MCF 10A (cell line): ENCODE data around the gene FAM170B. TPM values are rescaled to one million over a fixed set of nuclear protein-coding genes. Genes with fewer than 3 reads are reported as not detected.

Source experiments
- BruUV-seq: library from RNA; stranded (reverse); fragments of 400-500 nt; replicated peaks from 2 replicates; lab custom pipeline; 2021; lab: Mats Ljungman, UMichigan
- CTCF ChIA-PET: fragments of 300-600 bp; sonication (Branson Sonifier 250); formaldehyde crosslinking; extraction: SDS; loops from one replicate; lab custom pipeline; 2021; ENCODE audit warnings: antibody characterized with exemption, inconsistent platforms; lab: Yijun Ruan, JAX
- POLR2A ChIA-PET: fragments of 300-600, 350-650 bp; sonication (Branson Sonifier 250); formaldehyde crosslinking; extraction: SDS; loops from one replicate; lab custom pipeline; 2020; ENCODE audit warnings: antibody characterized with exemption, inconsistent platforms; lab: Yijun Ruan, JAX
- DNase-seq: peaks from one replicate; pipeline ENCODE4 v3.0.0-alpha.2; 2018; ENCODE audit not compliant: unreplicated experiment
- H3K27ac Mint-ChIP-seq: one replicate; pipeline ENCODE4 v1.8.0; 2022; ENCODE audit warnings: mild to moderate bottlenecking, low read depth, mixed read lengths; ENCODE audit not compliant: unreplicated experiment
- H3K27me3 Mint-ChIP-seq: one replicate; pipeline ENCODE4 v1.8.0; 2022; ENCODE audit warnings: mixed read lengths; ENCODE audit not compliant: insufficient read depth, unreplicated experiment
- H3K36me3 Mint-ChIP-seq: one replicate; pipeline ENCODE4 v1.8.0; 2022; ENCODE audit warnings: mild to moderate bottlenecking, moderate library complexity, mixed read lengths; ENCODE audit not compliant: insufficient read depth, unreplicated experiment
- H3K4me1 Mint-ChIP-seq: one replicate; pipeline ENCODE4 v1.8.0; 2022; ENCODE audit warnings: mixed read lengths; ENCODE audit not compliant: insufficient read depth, unreplicated experiment
- H3K4me3 Mint-ChIP-seq: one replicate; pipeline ENCODE4 v1.8.0; 2022; ENCODE audit warnings: mild to moderate bottlenecking, moderate library complexity, mixed read lengths; ENCODE audit not compliant: unreplicated experiment
- H3K9me3 Mint-ChIP-seq: one replicate; pipeline ENCODE4 v1.8.0; 2022; ENCODE audit warnings: mixed read lengths; ENCODE audit not compliant: unreplicated experiment
- intact Hi-C: fragments of 100-400 bp; cut with micrococcal nuclease; formaldehyde crosslinking; loops from 2 replicates; pipeline ENCODE4 v1.14.1; 2022
- total RNA-seq: library from RNA; stranded (reverse); gene quantifications from 2 replicates; pipeline ENCODE4 v1.2.3, GENCODE V29; 2022
- TF ChIP-seq, protein P1 (sequence below): fragments of 200-600 bp; IDR thresholded peaks from one replicate; pipeline ENCODE4 v1.8.0; 2022; ENCODE audit warnings: antibody characterized with exemption, mild to moderate bottlenecking; ENCODE audit not compliant: unreplicated experiment

The FAM170B gene
- total RNA-seq, 1 experiment from 2014 or later = not detected

DNA sequence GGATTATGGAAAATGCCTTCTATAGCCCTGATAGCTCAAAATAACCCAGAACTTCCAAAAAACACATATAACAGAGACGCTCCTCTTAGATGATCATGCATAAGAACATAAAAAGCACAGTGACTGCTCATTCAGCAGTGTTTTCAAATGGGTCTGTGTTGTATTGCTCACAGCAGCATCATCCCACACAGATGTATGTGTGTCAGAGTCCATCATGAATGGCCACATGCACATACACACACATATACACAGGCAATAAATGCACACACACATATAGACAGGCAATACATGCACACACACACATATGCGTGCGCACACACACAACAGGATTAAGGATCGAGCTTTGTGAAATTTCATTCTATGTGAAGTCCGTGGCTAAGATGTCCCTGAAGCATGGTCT lies 28.2 kb upstream of the FAM170B start:
- ChIA-PET POLR2A (no interaction called here), CTCF (interaction anchor here (0.6 to 4.4 kb wide), 29 partner anchors 9 to 1076 kb away, joined by 3 to 44 read pairs (median 4); partner anchors contain the start of gene TMEM273)
- Mint-ChIP-seq H3K27ac (no peak overlapping the region), H3K4me1 (peaks cover 6% of the 10 kb centered on the region), H3K36me3 (no peaks in the 10 kb centered on the region), H3K9me3 (no peaks in the 10 kb centered on the region), H3K27me3 (peaks cover 43% of the 10 kb centered on the region), H3K4me3 (no peak overlapping the region)
- intact Hi-C loops = no loop called here
- no TSS peak for BruUV-seq
- TF ChIP-seq, protein P1, sequence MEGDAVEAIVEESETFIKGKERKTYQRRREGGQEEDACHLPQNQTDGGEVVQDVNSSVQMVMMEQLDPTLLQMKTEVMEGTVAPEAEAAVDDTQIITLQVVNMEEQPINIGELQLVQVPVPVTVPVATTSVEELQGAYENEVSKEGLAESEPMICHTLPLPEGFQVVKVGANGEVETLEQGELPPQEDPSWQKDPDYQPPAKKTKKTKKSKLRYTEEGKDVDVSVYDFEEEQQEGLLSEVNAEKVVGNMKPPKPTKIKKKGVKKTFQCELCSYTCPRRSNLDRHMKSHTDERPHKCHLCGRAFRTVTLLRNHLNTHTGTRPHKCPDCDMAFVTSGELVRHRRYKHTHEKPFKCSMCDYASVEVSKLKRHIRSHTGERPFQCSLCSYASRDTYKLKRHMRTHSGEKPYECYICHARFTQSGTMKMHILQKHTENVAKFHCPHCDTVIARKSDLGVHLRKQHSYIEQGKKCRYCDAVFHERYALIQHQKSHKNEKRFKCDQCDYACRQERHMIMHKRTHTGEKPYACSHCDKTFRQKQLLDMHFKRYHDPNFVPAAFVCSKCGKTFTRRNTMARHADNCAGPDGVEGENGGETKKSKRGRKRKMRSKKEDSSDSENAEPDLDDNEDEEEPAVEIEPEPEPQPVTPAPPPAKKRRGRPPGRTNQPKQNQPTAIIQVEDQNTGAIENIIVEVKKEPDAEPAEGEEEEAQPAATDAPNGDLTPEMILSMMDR = no peak
- DNase-seq = no peak

DNA sequence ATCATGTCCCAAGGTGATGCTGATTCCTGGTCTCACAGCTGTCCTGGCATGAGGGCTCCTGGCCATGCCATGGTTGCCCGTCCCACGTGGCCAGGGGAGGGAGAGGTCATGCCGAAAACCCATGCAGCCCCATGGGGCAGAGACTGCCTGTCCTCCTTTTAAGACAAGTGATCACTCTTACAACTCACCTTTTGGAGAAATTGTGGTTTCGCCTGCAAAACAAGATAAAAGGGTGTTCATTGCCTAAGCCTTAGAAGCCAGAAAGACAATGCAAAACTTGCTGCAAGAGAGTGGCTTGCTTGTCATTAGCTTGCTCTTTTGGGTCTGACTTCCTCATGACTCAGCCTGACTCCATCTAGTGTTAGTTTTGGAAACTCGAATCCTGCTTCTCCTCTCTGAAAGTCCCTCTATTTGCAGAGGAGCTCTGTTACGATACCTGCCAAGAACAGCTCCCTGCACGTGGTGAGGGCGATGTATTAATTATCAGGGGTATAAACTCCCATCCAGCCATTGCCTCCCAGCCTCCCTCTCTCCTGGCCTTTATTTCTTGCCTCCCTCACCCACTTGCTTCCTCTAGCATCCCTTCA lies 27.7 kb upstream of the FAM170B start:
- Mint-ChIP-seq H3K27ac (no peak overlapping the region), H3K27me3 (peaks cover 48% of the 10 kb centered on the region), H3K4me1 (peaks cover 6% of the 10 kb centered on the region), H3K36me3 (no peaks in the 10 kb centered on the region), H3K4me3 (no peak overlapping the region), H3K9me3 (no peaks in the 10 kb centered on the region)
- DNase-seq = peak; percentile 55
- ChIA-PET CTCF (interaction anchor here (0.5 to 4.4 kb wide), 30 partner anchors 9 to 1076 kb away, joined by 3 to 44 read pairs (median 4); partner anchors contain the start of gene TMEM273), POLR2A (interaction anchor here (0.6 kb wide), 1 partner anchor 12 kb away, joined by 3 read pairs; no protein-coding TSS in a partner anchor)
- TF ChIP-seq, protein P1 = no peak
- intact Hi-C loops = loop anchor here (1.0 to 2.0 kb wide), 3 partner anchors 180 to 503 kb away; no protein-coding TSS in a partner anchor
- no TSS peak for BruUV-seq

DNA sequence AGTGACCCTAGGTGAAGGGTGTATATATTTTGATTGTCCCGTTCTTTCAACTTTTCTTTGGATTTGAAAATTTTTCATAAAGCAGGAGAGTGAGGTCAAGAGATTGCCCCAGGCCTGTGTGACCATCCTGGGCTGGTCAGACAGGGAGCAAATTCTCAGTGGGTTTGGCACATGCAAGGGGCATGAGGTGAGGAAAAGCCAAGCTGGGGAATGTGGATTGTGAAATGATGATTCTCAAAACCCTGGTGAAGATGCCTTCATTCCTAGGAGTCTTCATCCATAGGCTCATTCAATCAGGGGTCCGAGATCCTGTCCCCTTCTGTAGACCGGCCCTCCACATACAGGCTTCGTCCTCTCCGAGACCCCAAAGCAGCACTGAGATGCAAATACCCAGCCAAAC lies 27.0 kb upstream of the FAM170B start:
- no TSS peak for BruUV-seq
- intact Hi-C loops = loop anchor here (1.0 to 2.0 kb wide), 3 partner anchors 180 to 502 kb away; no protein-coding TSS in a partner anchor
- ChIA-PET CTCF (interaction anchor here (1.1 to 4.4 kb wide), 10 partner anchors 10 to 505 kb away, joined by 3 to 44 read pairs (median 6); no protein-coding TSS in a partner anchor), POLR2A (no interaction called here)
- Mint-ChIP-seq H3K4me3 (no peak overlapping the region), H3K27ac (no peak overlapping the region), H3K36me3 (no peaks in the 10 kb centered on the region), H3K9me3 (no peaks in the 10 kb centered on the region), H3K4me1 (peaks cover 6% of the 10 kb centered on the region), H3K27me3 (peaks cover 55% of the 10 kb centered on the region)
- TF ChIP-seq, protein P1 = no peak
- no peak for DNase-seq

DNA sequence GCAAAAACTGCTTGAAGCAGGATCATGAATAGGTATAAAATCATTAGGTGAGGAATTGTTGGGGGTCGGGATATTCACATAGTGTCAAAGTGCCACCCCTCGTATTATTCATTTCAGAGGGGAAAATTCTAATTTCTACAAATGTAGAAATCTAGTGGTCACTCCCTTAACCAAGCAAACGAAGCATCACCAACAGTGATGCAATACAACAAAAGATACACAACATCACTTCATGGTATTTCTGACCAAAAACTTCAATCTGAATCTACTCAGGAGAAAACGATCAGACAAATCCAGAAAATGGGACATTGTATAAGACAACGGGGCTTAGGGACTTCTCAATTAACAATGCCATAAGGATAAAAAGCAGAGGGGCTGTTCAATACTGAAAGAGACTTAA lies 26.3 kb upstream of the FAM170B start:
- ChIA-PET CTCF (interaction anchor here (0.7 to 1.2 kb wide), 2 partner anchors 8 to 15 kb away, joined by 3 read pairs; no protein-coding TSS in a partner anchor), POLR2A (no interaction called here)
- TF ChIP-seq, protein P1 = no peak
- no peaks in the 10 kb centered on the region for H3K9me3 Mint-ChIP-seq
- intact Hi-C loops = loop anchor here (2.0 kb wide), 2 partner anchors 275 to 501 kb away; no protein-coding TSS in a partner anchor
- H3K36me3 Mint-ChIP-seq = no peaks in the 10 kb centered on the region
- DNase-seq = no peak
- no TSS peak for BruUV-seq
- H3K27ac Mint-ChIP-seq = no peak overlapping the region
- peaks cover 6% of the 10 kb centered on the region for H3K4me1 Mint-ChIP-seq
- H3K27me3 Mint-ChIP-seq = peaks cover 62% of the 10 kb centered on the region
- H3K4me3 Mint-ChIP-seq = no peak overlapping the region
